CD8-positive, alpha-beta memory T cell (primary cell): ENCODE measurements around the gene FAM177A1. TPM values are rescaled to one million over a fixed set of nuclear protein-coding genes. Genes with fewer than 3 reads are reported as not detected.

Source experiments
- CTCF ChIA-PET: fragments of 350-600 bp; sonication (Branson Sonifier 250); formaldehyde crosslinking; loops from one replicate; lab custom pipeline; 2021; ENCODE audit warnings: antibody characterized with exemption; lab: Charles Lee
- POLR2A ChIA-PET: fragments of 350-600 bp; sonication (Branson Sonifier 250); formaldehyde crosslinking; loops from one replicate; lab custom pipeline; 2021; ENCODE audit warnings: antibody characterized with exemption; lab: Charles Lee
- DNase-seq, 5 donors: peaks; one replicate each; pipeline versions ENCODE4 v3.0.0 to v3.0.0-alpha.2; 2020 to 2022; ENCODE audit warnings: mixed read lengths in 1 of 5
- H3K27ac ChIP-seq: one replicate; pipeline ENCODE4 v1.7.0; 2013; ENCODE audit warnings: low read depth, mild to moderate bottlenecking, low read length, moderate library complexity
- H3K27me3 ChIP-seq: 2 replicates; pipeline ENCODE4 v1.7.0; 2013; ENCODE audit warnings: low read length, mild to moderate bottlenecking; ENCODE audit not compliant: insufficient read depth, poor library complexity, severe bottlenecking
- H3K36me3 ChIP-seq: 2 replicates; pipeline ENCODE4 v1.7.0; 2013; ENCODE audit warnings: mild to moderate bottlenecking, low read length, moderate library complexity; ENCODE audit not compliant: insufficient read depth
- H3K4me1 ChIP-seq: 2 replicates; pipeline ENCODE4 v1.7.0; 2013; ENCODE audit warnings: mild to moderate bottlenecking, low read length, moderate library complexity; ENCODE audit not compliant: insufficient read depth
- H3K4me3 ChIP-seq: 2 replicates; pipeline ENCODE4 v1.7.0; 2013; ENCODE audit warnings: mild to moderate bottlenecking, low read length
- H3K9me3 ChIP-seq: 2 replicates; pipeline ENCODE4 v1.7.0; 2013; ENCODE audit warnings: mild to moderate bottlenecking, low read length
- H3K27ac Mint-ChIP-seq, 8 donors: one replicate each; pipeline ENCODE4 v1.8.0; 2020 to 2021; ENCODE audit warnings: mixed read lengths in 8 of 8, mild to moderate bottlenecking in 6 of 8, inconsistent platforms in 3 of 8, moderate library complexity in 3 of 8
- H3K27me3 Mint-ChIP-seq, 2 donors: one replicate each; pipeline ENCODE4 v1.8.0; 2020 to 2021; ENCODE audit warnings: mixed read lengths in 2 of 2, mild to moderate bottlenecking in 1 of 2, moderate library complexity in 1 of 2
- H3K36me3 Mint-ChIP-seq, 3 donors: one replicate each; pipeline ENCODE4 v1.8.0; 2020 to 2021; ENCODE audit warnings: mixed read lengths in 3 of 3, inconsistent platforms in 1 of 3, mild to moderate bottlenecking in 1 of 3
- H3K4me1 Mint-ChIP-seq, 3 donors: one replicate each; pipeline ENCODE4 v1.8.0; 2020 to 2021; ENCODE audit warnings: mixed read lengths in 3 of 3, inconsistent platforms in 1 of 3, mild to moderate bottlenecking in 1 of 3
- H3K4me3 Mint-ChIP-seq, 7 donors: one replicate each; pipeline ENCODE4 v1.8.0; 2020 to 2021; ENCODE audit warnings: mixed read lengths in 7 of 7, mild to moderate bottlenecking in 6 of 7, moderate library complexity in 4 of 7, inconsistent platforms in 2 of 7
- H3K9me3 Mint-ChIP-seq, 5 donors: one replicate each; pipeline ENCODE4 v1.8.0; 2020 to 2022; ENCODE audit warnings: mixed read lengths in 5 of 5, mild to moderate bottlenecking in 3 of 5, moderate library complexity in 2 of 5, inconsistent platforms in 1 of 5
- polyA plus RNA-seq: library from polyadenylated mRNA; unstranded; fragments of 300-500 nt; fragmentation: Illumina TruSeq; gene quantifications from one replicate; pipeline ENCODE4 v1.2.3, GENCODE V29; 2021
- total RNA-seq, 2 experiments: library from RNA; stranded (reverse); gene quantifications; one replicate each; pipeline ENCODE4 v1.2.3, GENCODE V29; 2021

Gene FAM177A1
- total RNA-seq = 10 to 100 TPM; 43.1 to 47.4 TPM
- polyA plus RNA-seq = 54.6 TPM

GRCh38 chr14:35046048-35046750 is at the start of gene FAM177A1:
TSS of gene FAM177A1 (plus strand) at chr14:35046272. CDS start at chr14:35046464, 192 bp downstream.
- Histone ChIP-seq H3K27ac (peak within 1 kb of the TSS; percentile 98), H3K27me3 (no peaks in the 10 kb centered on the region), H3K36me3 (no peaks in the 10 kb centered on the region), H3K4me3 (peak within 1 kb of the TSS; percentile 90), H3K4me1 (peaks cover 21% of the 10 kb centered on the region), H3K9me3 (no peaks in the 10 kb centered on the region)
- peaks cover 23 to 41% (median 34%) of the 10 kb centered on the region in 3 donors for H3K4me1 Mint-ChIP-seq
- H3K27ac Mint-ChIP-seq = peak within 1 kb of the TSS; percentile 98 to 100 (median 99)
- POLR2A ChIA-PET = interaction anchor here (0.5 to 3.1 kb wide), 16 partner anchors 9 to 1274 kb away, joined by 3 to 43 read pairs (median 4); partner anchors contain the start of genes BAZ1A, NFKBIA, PPP2R3C and PRORP
- no peaks in the 10 kb centered on the region for H3K9me3 Mint-ChIP-seq
- H3K4me3 Mint-ChIP-seq = peak within 1 kb of the TSS; percentile 89 to 99 (median 93)
- peaks cover 0 to 4% of the 10 kb centered on the region in 2 donors for H3K27me3 Mint-ChIP-seq
- H3K36me3 Mint-ChIP-seq = peaks cover 3 to 40% (median 4%) of the 10 kb centered on the region in 3 donors
- CTCF ChIA-PET = interaction anchor here (0.6 to 1.3 kb wide), 8 partner anchors 10 to 323 kb away, joined by 3 to 9 read pairs (median 3); partner anchors contain the start of gene SRP54
- peak; percentile 99 to 100 (median 99) for DNase-seq

- no peak overlapping the region for H3K27ac ChIP-seq
- POLR2A ChIA-PET = no interaction called here
- no peaks in the 10 kb centered on the region for H3K36me3 ChIP-seq
- H3K4me3 ChIP-seq = no peak overlapping the region
- H3K27me3 ChIP-seq = no peaks in the 10 kb centered on the region
- H3K27ac Mint-ChIP-seq = peak overlapping the region in 2 of 8 donors; percentile 9 to 52
- H3K27me3 Mint-ChIP-seq = no peaks in the 10 kb centered on the region
- CTCF ChIA-PET = no interaction called here
- H3K4me1 ChIP-seq = no peaks in the 10 kb centered on the region
- H3K9me3 ChIP-seq = no peaks in the 10 kb centered on the region
- H3K4me1 Mint-ChIP-seq = peaks cover 19 to 36% (median 26%) of the 10 kb centered on the region in 3 donors
- peaks cover 0 to 46% (median 5%) of the 10 kb centered on the region in 3 donors for H3K36me3 Mint-ChIP-seq
- no peak for DNase-seq
- H3K4me3 Mint-ChIP-seq = no peak overlapping the region
- no peaks in the 10 kb centered on the region for H3K9me3 Mint-ChIP-seq
These were observed 48.3 kb upstream of the FAM177A1 start for GRCh38 chr14:34997762-34998161.

GRCh38 chr14:34999500-34999899 is 46.6 kb upstream of the FAM177A1 start:
- POLR2A ChIA-PET = no interaction called here

GRCh38 chr14:35001621-35002020 is 44.5 kb upstream of the FAM177A1 start:
- Mint-ChIP-seq H3K9me3 (no peaks in the 10 kb centered on the region), H3K4me3 (no peak overlapping the region), H3K27ac (no peak overlapping the region), H3K27me3 (no peaks in the 10 kb centered on the region), H3K36me3 (peaks cover 0 to 70% (median 7%) of the 10 kb centered on the region in 3 donors), H3K4me1 (peaks cover 6 to 9% (median 7%) of the 10 kb centered on the region in 3 donors)
- Histone ChIP-seq H3K9me3 (no peaks in the 10 kb centered on the region), H3K4me1 (no peaks in the 10 kb centered on the region), H3K27ac (no peak overlapping the region), H3K27me3 (no peaks in the 10 kb centered on the region), H3K36me3 (no peaks in the 10 kb centered on the region), H3K4me3 (no peak overlapping the region)
- ChIA-PET CTCF (no interaction called here), POLR2A (no interaction called here)
- DNase-seq = no peak

More at GRCh38 chr14:34999500-34999899, 46.6 kb upstream of the FAM177A1 start:
- Mint-ChIP-seq H3K36me3 (peaks cover 0 to 59% (median 5%) of the 10 kb centered on the region in 3 donors), H3K27me3 (no peaks in the 10 kb centered on the region), H3K9me3 (no peaks in the 10 kb centered on the region), H3K4me1 (peaks cover 13 to 24% (median 21%) of the 10 kb centered on the region in 3 donors), H3K27ac (no peak overlapping the region), H3K4me3 (no peak overlapping the region)
- DNase-seq = no peak
- no peak overlapping the region for H3K27ac ChIP-seq
- no peaks in the 10 kb centered on the region for H3K9me3 ChIP-seq
- no peaks in the 10 kb centered on the region for H3K27me3 ChIP-seq
- no peaks in the 10 kb centered on the region for H3K4me1 ChIP-seq
- H3K4me3 ChIP-seq = no peak overlapping the region
- CTCF ChIA-PET = no interaction called here
- no peaks in the 10 kb centered on the region for H3K36me3 ChIP-seq

GRCh38 chr14:35004839-35005238 is 41.2 kb upstream of the FAM177A1 start:
- no peak for DNase-seq
- peaks cover 0 to 66% (median 9%) of the 10 kb centered on the region in 3 donors for H3K36me3 Mint-ChIP-seq
- no peaks in the 10 kb centered on the region for H3K4me1 ChIP-seq
- CTCF ChIA-PET = interaction anchor here (1.8 kb wide), 1 partner anchor 23 kb away, joined by 4 read pairs; no protein-coding TSS in a partner anchor
- no peaks in the 10 kb centered on the region for H3K27me3 ChIP-seq
- H3K4me1 Mint-ChIP-seq = peaks cover 0 to 2% (median 0%) of the 10 kb centered on the region in 3 donors
- H3K9me3 Mint-ChIP-seq = no peaks in the 10 kb centered on the region
- H3K27me3 Mint-ChIP-seq = no peaks in the 10 kb centered on the region
- no peak overlapping the region for H3K4me3 ChIP-seq
- POLR2A ChIA-PET = no interaction called here
- no peak overlapping the region for H3K27ac ChIP-seq
- H3K9me3 ChIP-seq = no peaks in the 10 kb centered on the region
- H3K27ac Mint-ChIP-seq = peak overlapping the region in 2 of 8 donors; percentile 30 to 64
- no peak overlapping the region for H3K4me3 Mint-ChIP-seq
- peaks cover 4% of the 10 kb centered on the region for H3K36me3 ChIP-seq

GRCh38 chr14:35016568-35016967 is 29.5 kb upstream of the FAM177A1 start:
- CTCF ChIA-PET = no interaction called here
- no peaks in the 10 kb centered on the region for H3K27me3 ChIP-seq
- Mint-ChIP-seq H3K27me3 (no peaks in the 10 kb centered on the region), H3K4me3 (no peak overlapping the region), H3K9me3 (no peaks in the 10 kb centered on the region), H3K4me1 (no peaks in the 10 kb centered on the region), H3K27ac (peak overlapping the region in 5 of 8 donors; percentile 9 to 59 (median 24)), H3K36me3 (peaks cover 26 to 81% (median 39%) of the 10 kb centered on the region in 3 donors)
- no peak overlapping the region for H3K27ac ChIP-seq
- no peaks in the 10 kb centered on the region for H3K4me1 ChIP-seq
- peaks cover 31% of the 10 kb centered on the region for H3K36me3 ChIP-seq
- no peak overlapping the region for H3K4me3 ChIP-seq
- H3K9me3 ChIP-seq = no peaks in the 10 kb centered on the region
- POLR2A ChIA-PET = no interaction called here
- DNase-seq = no peak

GRCh38 chr14:35020713-35021112 is 25.4 kb upstream of the FAM177A1 start:
- Mint-ChIP-seq H3K27ac (peak overlapping the region in 2 of 8 donors; percentile 41 to 46), H3K4me1 (no peaks in the 10 kb centered on the region), H3K36me3 (peaks cover 19 to 82% (median 46%) of the 10 kb centered on the region in 3 donors), H3K27me3 (no peaks in the 10 kb centered on the region), H3K4me3 (no peak overlapping the region), H3K9me3 (no peaks in the 10 kb centered on the region)
- no peak overlapping the region for H3K27ac ChIP-seq
- H3K4me3 ChIP-seq = no peak overlapping the region
- H3K36me3 ChIP-seq = peaks cover 24% of the 10 kb centered on the region
- no peaks in the 10 kb centered on the region for H3K9me3 ChIP-seq
- H3K4me1 ChIP-seq = no peaks in the 10 kb centered on the region
- H3K27me3 ChIP-seq = no peaks in the 10 kb centered on the region
- ChIA-PET CTCF (no interaction called here), POLR2A (interaction anchor here (1.4 kb wide), 1 partner anchor 26 kb away, joined by 3 read pairs; the partner anchor contains the start of gene FAM177A1)
- no peak for DNase-seq

- Histone ChIP-seq H3K27ac (no peak overlapping the region), H3K36me3 (peaks cover 25% of the 10 kb centered on the region), H3K9me3 (no peaks in the 10 kb centered on the region), H3K4me1 (no peaks in the 10 kb centered on the region), H3K4me3 (no peak overlapping the region), H3K27me3 (no peaks in the 10 kb centered on the region)
- Mint-ChIP-seq H3K27ac (no peak overlapping the region), H3K27me3 (no peaks in the 10 kb centered on the region), H3K4me3 (no peak overlapping the region), H3K36me3 (peaks cover 21 to 71% (median 22%) of the 10 kb centered on the region in 3 donors), H3K9me3 (peaks cover 0 to 3% (median 2%) of the 10 kb centered on the region in 5 donors), H3K4me1 (no peaks in the 10 kb centered on the region)
- no peak for DNase-seq
- ChIA-PET CTCF (no interaction called here), POLR2A (no interaction called here)
These were observed 17.6 kb upstream of the FAM177A1 start for GRCh38 chr14:35028435-35028834.
